IMR-90 (cell line): ENCODE data around the gene CDADC1. TPM values are rescaled to one million over a fixed set of nuclear protein-coding genes. Genes with fewer than 3 reads are reported as not detected.

Experiments used
- ATAC-seq: fragments of 200-7000 bp; cut with Tn5 transposase; 2 replicates; pipeline ENCODE4 v1.9.1; 2020; ENCODE audit warnings: low read depth, mild to moderate bottlenecking, moderate library complexity
- BruUV-seq: library from RNA; stranded (reverse); fragments of 400-500 nt; replicated peaks from 2 replicates; lab custom pipeline; 2021; lab: Mats Ljungman, UMichigan
- CTCF ChIA-PET: fragments of 300-600 bp; formaldehyde crosslinking; extraction: SDS; loops from one replicate; lab custom pipeline; 2021; ENCODE audit warnings: antibody characterized with exemption; lab: Yijun Ruan, JAX
- POLR2A ChIA-PET: fragments of 300-600 bp; sonication (Branson Sonifier 250); formaldehyde crosslinking; loops from one replicate; lab custom pipeline; 2022; ENCODE audit warnings: antibody characterized with exemption; ENCODE audit not compliant: unreplicated experiment; lab: Charles Lee
- DNase-seq: peaks from one replicate; pipeline ENCODE4 v3.0.0; 2013
- H2AFZ ChIP-seq: replicated peaks from 2 replicates; pipeline ENCODE3; 2013; ENCODE audit warnings: low read length, mild to moderate bottlenecking; ENCODE audit not compliant: poor library complexity
- H2AK5ac ChIP-seq: 2 replicates; pipeline ENCODE4 v1.6.1; 2013; ENCODE audit warnings: low read depth, low read length, inconsistent platforms
- H2AK9ac ChIP-seq: replicated peaks from 2 replicates; pipeline ENCODE3; 2013; ENCODE audit warnings: mild to moderate bottlenecking, low read depth, low read length, moderate library complexity; ENCODE audit not compliant: poor library complexity
- H2BK120ac ChIP-seq: 2 replicates; pipeline ENCODE4 v1.6.1; 2013; ENCODE audit warnings: low read depth, low read length, inconsistent platforms
- H2BK15ac ChIP-seq: 3 replicates; pipeline ENCODE4 v1.6.1; 2013; ENCODE audit warnings: low read depth, low read length, inconsistent platforms
- H2BK20ac ChIP-seq: 2 replicates; pipeline ENCODE4 v1.6.1; 2013; ENCODE audit warnings: low read depth, mild to moderate bottlenecking, inconsistent platforms, low read length, moderate library complexity
- H2BK5ac ChIP-seq: 2 replicates; pipeline ENCODE4 v1.6.1; 2013; ENCODE audit warnings: mild to moderate bottlenecking, low read depth, low read length, inconsistent platforms; ENCODE audit not compliant: poor library complexity, severe bottlenecking
- H3K14ac ChIP-seq: replicated peaks from 2 replicates; pipeline ENCODE4 v1.6.1; 2013; ENCODE audit warnings: low read depth, low read length, inconsistent platforms
- H3K18ac ChIP-seq: 2 replicates; pipeline ENCODE4 v1.6.1; 2013; ENCODE audit warnings: low read depth, low read length, control low read depth
- H3K23ac ChIP-seq: 2 replicates; pipeline ENCODE4 v1.6.1; 2013; ENCODE audit warnings: low read depth, low read length, inconsistent platforms
- H3K27ac ChIP-seq: 2 replicates; pipeline ENCODE4 v1.5.1; 2013; ENCODE audit warnings: mild to moderate bottlenecking, control low read depth, low read length; ENCODE audit not compliant: insufficient read depth
- H3K27me3 ChIP-seq: 2 replicates; pipeline ENCODE4 v1.6.1; 2013; ENCODE audit warnings: low read length; ENCODE audit not compliant: control insufficient read depth, insufficient read depth
- H3K36me3 ChIP-seq: 2 replicates; pipeline ENCODE4 v1.6.1; 2013; ENCODE audit warnings: low read length, mixed read lengths; ENCODE audit not compliant: control insufficient read depth, insufficient read depth
- H3K4ac ChIP-seq: 2 replicates; pipeline ENCODE4 v1.6.1; 2013; ENCODE audit warnings: low read depth, low read length, inconsistent platforms
- H3K4me1 ChIP-seq: 2 replicates; pipeline ENCODE4 v1.6.1; 2013; ENCODE audit warnings: low read length, mixed read lengths; ENCODE audit not compliant: control insufficient read depth, insufficient read depth
- H3K4me2 ChIP-seq: 2 replicates; pipeline ENCODE4 v1.6.1; 2013; ENCODE audit warnings: low read depth, mild to moderate bottlenecking, control low read depth, low read length, moderate library complexity
- H3K4me3 ChIP-seq: 2 replicates; pipeline ENCODE4 v1.5.1; 2013; ENCODE audit warnings: low read depth, mild to moderate bottlenecking, control low read depth, low read length, moderate library complexity; ENCODE audit not compliant: insufficient read depth
- H3K56ac ChIP-seq: 2 replicates; pipeline ENCODE4 v1.6.1; 2013; ENCODE audit warnings: low read length, inconsistent platforms; ENCODE audit not compliant: insufficient read depth; ENCODE audit errors: extremely low read depth
- H3K79me1 ChIP-seq, 2 experiments: 2 replicates each; pipeline ENCODE4 v1.6.1; 2013; ENCODE audit warnings: low read length in 2 of 2, inconsistent platforms in 1 of 2, low read depth in 1 of 2
- H3K9ac ChIP-seq: 2 replicates; pipeline ENCODE4 v1.6.1; 2013; ENCODE audit warnings: low read depth, low read length, control low read depth
- H3K9me1 ChIP-seq: 2 replicates; pipeline ENCODE4 v1.6.1; 2013; ENCODE audit warnings: low read length, inconsistent platforms; ENCODE audit not compliant: insufficient read depth
- H3K9me3 ChIP-seq: 2 replicates; pipeline ENCODE4 v1.6.1; 2013; ENCODE audit warnings: low read length; ENCODE audit not compliant: control insufficient read depth, insufficient read depth
- H4K20me1 ChIP-seq: 2 replicates; pipeline ENCODE4 v1.6.1; 2013; ENCODE audit warnings: low read length, inconsistent platforms; ENCODE audit not compliant: insufficient read depth
- H4K5ac ChIP-seq: 2 replicates; pipeline ENCODE4 v1.6.1; 2013; ENCODE audit warnings: mild to moderate bottlenecking, low read depth, low read length, control low read depth
- H4K8ac ChIP-seq, 2 experiments: 2 replicates each; pipeline ENCODE4 v1.6.1; 2013; ENCODE audit warnings: low read depth in 2 of 2, low read length in 2 of 2, control low read depth in 1 of 2, inconsistent platforms in 1 of 2
- H4K91ac ChIP-seq: 2 replicates; pipeline ENCODE4 v1.6.1; 2013; ENCODE audit warnings: low read depth, low read length, inconsistent platforms; ENCODE audit not compliant: insufficient read depth
- CHD1 ChIP-seq: IDR thresholded peaks from 2 replicates; pipeline ENCODE4 v1.6.1; 2012; ENCODE audit warnings: low read depth, low read length, improper control_type of control experiment
- RAD21 ChIP-seq: IDR thresholded peaks from 2 replicates; pipeline ENCODE4 v1.6.1; 2012; ENCODE audit warnings: low read length, improper control_type of control experiment
- WGBS, 2 experiments: methylation state at CpG; one replicate each; pipeline versions ENCODE4 v1.1.5 to v1.1.7; 2013; ENCODE audit warnings: missing lambda C conversion rate in 2 of 2; ENCODE audit not compliant: insufficient read length in 1 of 2; ENCODE audit errors: extremely low coverage in 2 of 2; 5-methylcytosine and 5-hydroxymethylcytosine counted together
- dilution Hi-C: fragments of 300-500 bp; cut with HindIII; formaldehyde crosslinking; loops from one replicate; pipeline ENCODE4 v1.14.3; 2018; ENCODE audit warnings: low sequenced_read_pairs; ENCODE audit not compliant: unreplicated experiment
- in situ Hi-C: fragments of 300-500 bp; cut with MboI; formaldehyde crosslinking; loops from 3 replicates; pipeline ENCODE4 v1.14.3; 2019; ENCODE audit warnings: low sequenced_read_pairs, inconsistent platforms, mixed read lengths
- intact Hi-C: fragments of 100-400 bp; cut with micrococcal nuclease; formaldehyde crosslinking; loops from 2 replicates; pipeline ENCODE4 v1.10.0; 2022
- polyA plus RNA-seq, 3 experiments: library from polyadenylated mRNA; depleted of rRNA; stranded (reverse); fragments of >200 nt; gene quantifications; 2 replicates each; pipeline ENCODE4 v1.2.3, GENCODE V29; 2012; ENCODE audit warnings: low replicate concordance in 1 of 3
- total RNA-seq: library from RNA; depleted of rRNA; stranded (reverse); fragments of >200 nt; gene quantifications from 2 replicates; pipeline ENCODE4 v1.2.3, GENCODE V29; 2012

Gene CDADC1
- total and polyA plus RNA-seq, 2 of the 4 experiments (the other 2 are of a cell fraction), result 0.54 to 2.6 TPM

DNA sequence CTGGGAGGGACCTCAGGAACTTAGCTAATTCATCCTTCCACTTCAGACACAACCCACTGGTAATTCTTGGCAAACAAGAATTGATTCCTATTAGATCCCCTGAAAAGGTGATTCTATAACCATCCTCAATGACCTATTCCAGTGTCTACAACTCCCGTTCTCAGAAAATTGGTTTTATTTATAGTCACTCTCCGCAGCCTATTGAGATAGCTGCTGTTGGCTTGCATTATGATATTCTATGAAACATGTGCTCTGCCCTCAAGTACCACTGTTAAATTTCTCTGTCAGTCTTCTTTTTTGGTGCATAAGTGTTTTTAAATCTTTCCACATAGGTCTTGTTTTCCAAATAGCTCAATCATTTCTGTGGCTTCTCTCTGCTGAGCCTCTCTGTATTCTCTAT is 75.0 kb downstream of the CDADC1 start:
- dilution Hi-C loops, result no loop called here
- Histone ChIP-seq H3K4me3 (no peak overlapping the region), H3K56ac (no peak overlapping the region), H3K9ac (no peak overlapping the region), H2BK5ac (no peak overlapping the region), H4K91ac (no peak overlapping the region), H3K23ac (no peak overlapping the region), H2AFZ (no peak overlapping the region), H4K20me1 (no peaks in the 10 kb centered on the region), H2BK15ac (no peak overlapping the region), H3K18ac (no peak overlapping the region), H3K14ac (no peak overlapping the region), H3K36me3 (no peaks in the 10 kb centered on the region; the same call in 1 of the 2 replicates), H3K27ac (no peak overlapping the region), H4K8ac (no peak overlapping the region; a peak in 1 of 4 replicates), H3K27me3 (no peaks in the 10 kb centered on the region), H3K79me1 (0 out of 4 replicates have a peak, but pooled peaks cover 0 to 8% of the 10 kb centered on the region in 2 experiments), H3K4me1 (peaks cover 12% of the 10 kb centered on the region), H3K4ac (0 out of 2 replicates have a peak overlapping the region, but pooled peaks have one; percentile 5), H2AK5ac (no peak overlapping the region), H4K5ac (no peak overlapping the region), H3K9me3 (no peaks in the 10 kb centered on the region), H2BK120ac (no peak overlapping the region), H2AK9ac (no peak overlapping the region), H2BK20ac (no peak overlapping the region), H3K9me1 (peaks cover 10% of the 10 kb centered on the region), H3K4me2 (no peak overlapping the region)
- BruUV-seq, result no TSS peak
- WGBS, 2 experiments, result no CpG with 5 or more reads among the region's 2 CpGs
- no peak for TF ChIP-seq CHD1
- no peak for TF ChIP-seq RAD21
- intact Hi-C loops, result no loop called here
- no peak for DNase-seq
- ChIA-PET POLR2A (no interaction called here), CTCF (interaction anchor here (0.6 kb wide), 1 partner anchor 142 kb away, joined by 6 read pairs; no protein-coding TSS in a partner anchor)
- in situ Hi-C loops, result no loop called here
- no peak for ATAC-seq
